DLD1 (cell line): ENCODE results near the gene VAV1.

Source experiments
- in situ Hi-C: cut with HindIII; loops from 2 replicates; pipeline ENCODE4 v1.10.0; 2017; ENCODE audit warnings: low sequenced_read_pairs

The VAV1 gene, protein sequence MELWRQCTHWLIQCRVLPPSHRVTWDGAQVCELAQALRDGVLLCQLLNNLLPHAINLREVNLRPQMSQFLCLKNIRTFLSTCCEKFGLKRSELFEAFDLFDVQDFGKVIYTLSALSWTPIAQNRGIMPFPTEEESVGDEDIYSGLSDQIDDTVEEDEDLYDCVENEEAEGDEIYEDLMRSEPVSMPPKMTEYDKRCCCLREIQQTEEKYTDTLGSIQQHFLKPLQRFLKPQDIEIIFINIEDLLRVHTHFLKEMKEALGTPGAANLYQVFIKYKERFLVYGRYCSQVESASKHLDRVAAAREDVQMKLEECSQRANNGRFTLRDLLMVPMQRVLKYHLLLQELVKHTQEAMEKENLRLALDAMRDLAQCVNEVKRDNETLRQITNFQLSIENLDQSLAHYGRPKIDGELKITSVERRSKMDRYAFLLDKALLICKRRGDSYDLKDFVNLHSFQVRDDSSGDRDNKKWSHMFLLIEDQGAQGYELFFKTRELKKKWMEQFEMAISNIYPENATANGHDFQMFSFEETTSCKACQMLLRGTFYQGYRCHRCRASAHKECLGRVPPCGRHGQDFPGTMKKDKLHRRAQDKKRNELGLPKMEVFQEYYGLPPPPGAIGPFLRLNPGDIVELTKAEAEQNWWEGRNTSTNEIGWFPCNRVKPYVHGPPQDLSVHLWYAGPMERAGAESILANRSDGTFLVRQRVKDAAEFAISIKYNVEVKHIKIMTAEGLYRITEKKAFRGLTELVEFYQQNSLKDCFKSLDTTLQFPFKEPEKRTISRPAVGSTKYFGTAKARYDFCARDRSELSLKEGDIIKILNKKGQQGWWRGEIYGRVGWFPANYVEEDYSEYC

DNA sequence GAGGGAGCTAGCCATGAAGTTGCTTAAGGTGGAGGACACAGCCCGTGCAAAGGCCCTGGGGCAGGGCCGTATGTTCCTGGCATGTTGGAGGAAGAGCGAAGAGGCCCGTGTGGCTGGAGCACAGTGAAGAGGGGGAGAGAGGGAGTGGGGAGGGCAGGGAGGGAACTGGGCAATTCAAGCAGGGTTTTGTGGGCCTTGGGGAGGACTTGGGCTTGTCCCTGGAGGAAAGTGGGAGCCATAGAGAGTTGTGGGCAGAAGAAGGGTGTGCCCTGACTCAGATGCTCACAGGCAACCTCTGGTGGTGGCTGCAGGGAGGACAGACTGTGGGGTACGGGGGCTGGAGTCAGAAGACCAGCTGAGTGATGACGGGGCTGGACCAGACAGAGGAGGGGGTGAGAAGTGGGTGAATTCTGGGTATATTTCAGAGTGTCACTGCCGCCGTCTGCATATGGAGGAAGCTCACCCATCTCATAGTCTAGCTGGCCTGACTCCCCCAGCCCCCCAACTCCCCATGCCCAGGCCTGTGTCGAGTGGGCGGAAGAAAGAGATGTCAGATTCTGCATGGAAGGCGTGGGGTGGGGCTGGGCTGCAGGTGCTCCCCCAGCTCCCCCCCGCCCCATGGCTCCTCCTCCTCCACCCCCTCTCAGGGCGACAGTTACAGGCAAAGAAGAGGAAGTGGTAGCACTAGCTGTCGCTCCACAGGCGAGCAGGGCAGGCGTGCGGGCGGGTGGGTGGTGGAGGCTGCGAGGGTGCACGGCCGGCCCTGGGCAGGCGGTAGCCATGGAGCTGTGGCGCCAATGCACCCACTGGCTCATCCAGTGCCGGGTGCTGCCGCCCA is at the start of gene VAV1:
VAV1 (plus strand) TSS at position 681 of the 838 bp plus-strand sequence; CDS start at position 781, 100 bp downstream.
- in situ Hi-C loops: no loop called here

DNA sequence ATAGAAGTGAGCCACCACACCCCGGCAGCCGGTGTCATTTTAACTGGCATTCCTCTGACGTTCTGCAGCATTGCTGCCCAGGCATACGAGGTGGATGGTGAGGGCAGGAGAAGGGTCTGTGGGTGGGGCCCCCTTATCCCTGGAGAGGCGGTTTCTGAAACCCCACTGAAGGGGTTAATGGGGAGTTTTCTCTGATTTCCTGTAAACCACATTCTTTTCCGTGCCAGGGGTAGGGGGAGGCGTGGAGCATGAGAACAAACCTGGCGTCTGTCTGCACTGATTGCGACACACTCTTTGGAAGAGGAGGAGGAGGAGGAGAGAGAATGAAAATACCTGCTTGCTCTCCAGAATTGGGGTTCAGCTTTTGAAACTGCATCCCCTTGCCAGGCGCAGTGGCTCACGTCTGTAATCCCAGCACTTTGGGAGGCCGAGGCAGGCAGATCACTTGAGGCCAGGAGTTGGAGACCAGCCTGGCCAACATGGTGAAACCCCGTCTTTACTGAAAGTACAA is 49.3 kb upstream of the VAV1 start:
- in situ Hi-C loops: no loop called here

DNA sequence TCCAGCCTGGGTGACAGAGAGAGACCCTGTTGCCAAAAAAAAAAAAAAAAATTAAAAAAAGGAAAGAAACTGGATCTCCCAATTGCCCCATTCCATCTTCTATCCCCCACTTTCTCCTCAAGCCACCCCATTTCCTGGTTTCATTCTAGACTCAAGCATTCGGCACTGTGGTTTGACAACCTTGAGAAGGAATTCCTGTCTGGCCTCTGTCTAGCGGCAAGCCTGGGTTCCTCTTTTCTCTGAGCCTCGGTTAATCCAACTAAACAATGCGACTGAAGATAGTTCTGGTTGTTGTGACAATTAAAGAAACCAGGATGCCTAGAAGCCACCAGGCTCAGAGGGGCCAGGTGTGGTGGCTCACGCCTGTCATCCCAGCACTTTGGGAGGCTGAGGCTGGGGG is 48.8 kb upstream of the VAV1 start:
- in situ Hi-C loops: no loop called here

DNA sequence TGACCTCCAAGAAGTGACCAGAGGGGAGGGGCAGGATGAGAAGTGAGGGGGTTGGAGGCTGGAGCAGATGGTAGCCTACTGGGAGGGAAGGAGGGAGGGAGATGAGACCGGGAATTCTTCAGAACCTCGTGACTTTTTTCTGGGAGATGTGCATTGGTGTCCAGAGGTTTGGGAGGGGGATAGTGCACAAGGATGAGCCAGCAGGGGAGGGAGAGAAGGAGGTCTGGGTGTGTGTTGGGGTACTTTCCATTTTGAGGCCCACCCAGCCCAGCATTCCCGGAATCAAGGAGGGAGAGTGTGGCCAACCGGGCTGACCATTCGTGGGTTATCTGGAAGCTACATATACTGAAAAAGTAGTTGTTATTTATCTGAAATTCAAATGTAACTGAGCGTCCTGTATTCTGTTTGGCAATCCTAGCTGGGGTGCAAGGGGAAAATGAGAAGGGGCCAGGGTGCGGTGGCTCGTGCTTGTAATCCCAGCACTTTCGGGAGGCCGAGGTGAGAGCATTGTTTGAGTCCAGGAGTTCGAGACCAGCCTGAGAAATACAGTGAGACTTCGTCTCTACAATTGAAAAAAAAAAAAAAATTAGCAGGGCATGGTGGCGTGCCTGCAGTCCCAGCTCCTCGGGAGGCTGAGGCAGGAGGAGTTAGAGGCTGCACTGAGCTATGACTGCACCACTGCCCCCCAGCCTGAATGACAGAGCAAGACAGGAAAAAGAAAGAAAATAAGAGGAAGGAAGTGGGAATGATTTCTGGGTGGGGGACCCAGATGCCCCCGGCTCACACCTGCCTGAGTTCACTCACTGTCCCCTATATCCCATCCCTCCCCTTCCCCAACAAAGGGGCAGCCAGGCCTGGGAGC is 47.6 kb upstream of the VAV1 start:
- in situ Hi-C loops: no loop called here

DNA sequence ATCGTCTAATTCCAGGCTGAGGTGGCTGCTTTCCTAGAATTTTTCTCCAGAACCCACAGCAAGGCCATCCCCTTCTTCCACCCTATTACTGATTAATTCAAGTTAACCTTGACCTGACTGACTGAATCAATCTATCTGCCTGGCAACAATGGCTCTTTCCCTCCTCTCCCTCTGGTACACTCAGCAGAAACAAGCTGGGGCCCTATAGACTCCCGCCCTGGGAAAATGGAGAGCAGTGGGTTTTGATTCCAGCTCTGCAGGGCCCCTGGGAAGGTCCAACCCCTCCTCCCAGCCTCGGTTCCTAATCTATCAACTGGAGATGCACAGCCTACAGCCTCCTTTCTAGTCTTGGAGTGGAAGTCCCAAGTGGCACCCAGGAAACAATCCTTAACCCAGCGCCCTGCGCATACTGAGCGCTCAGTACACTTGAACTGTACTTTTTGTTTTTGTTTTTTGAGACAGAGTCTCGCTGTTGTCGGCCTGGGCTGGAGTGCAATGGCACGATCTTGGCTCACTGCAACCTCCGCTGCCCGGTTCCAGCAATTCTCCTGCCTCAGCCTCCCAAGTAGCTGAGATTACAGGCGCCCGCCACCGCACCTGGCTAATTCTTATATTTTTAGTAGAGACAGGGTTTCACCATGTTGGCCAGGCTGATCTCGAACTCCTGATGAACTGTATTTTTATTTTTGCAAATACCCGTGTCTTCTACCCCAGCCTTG is 46.8 kb upstream of the VAV1 start:
- in situ Hi-C loops: no loop called here

DNA sequence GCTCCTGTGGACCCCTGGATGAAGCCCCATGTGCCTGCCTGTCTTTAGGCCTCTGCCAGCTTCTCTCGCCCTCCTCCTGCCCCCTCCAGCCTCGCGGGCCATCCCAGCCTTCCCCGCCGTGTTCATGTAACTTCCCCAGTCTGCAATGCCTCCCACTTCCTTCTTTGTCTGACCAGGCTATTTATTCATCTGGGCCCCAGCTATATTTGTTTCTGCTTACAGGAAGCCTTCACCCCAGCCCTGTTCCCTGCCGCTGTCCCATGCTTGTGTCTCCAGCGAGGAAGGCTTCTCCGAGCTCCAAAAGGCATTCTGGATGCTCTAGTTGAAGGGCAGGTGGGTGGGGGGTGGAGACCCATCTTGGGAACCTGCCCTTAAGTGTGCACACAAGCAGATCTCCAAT is 44.2 kb upstream of the VAV1 start:
- in situ Hi-C loops: no loop called here

DNA sequence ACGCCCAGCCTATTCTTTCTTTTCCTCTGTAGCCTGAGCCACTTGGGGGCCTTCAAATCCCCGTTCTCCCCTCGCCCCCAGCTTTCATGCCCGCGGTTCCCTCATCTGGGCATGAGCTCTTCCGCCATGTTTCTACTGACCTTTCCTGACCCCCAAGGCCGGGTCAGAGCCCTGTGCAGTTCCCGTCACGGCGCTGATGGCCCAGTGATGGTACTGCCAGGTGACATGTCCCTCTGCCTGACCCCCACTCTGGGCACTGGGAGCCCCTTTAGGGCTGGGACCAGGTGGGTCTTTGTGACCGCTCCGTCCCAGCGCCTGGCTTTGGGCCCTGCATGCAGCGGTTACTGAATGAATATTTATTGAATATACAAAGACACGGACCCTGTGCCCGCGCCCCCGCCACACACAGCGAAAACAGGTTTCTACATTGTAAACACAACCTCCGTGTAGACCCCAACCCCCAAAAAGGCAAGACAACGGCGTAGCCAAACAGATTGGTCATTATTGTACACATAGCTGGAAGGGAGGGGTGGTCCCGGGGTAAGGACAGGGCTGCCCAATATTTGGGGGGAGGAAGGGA is 42.8 kb upstream of the VAV1 start:
- in situ Hi-C loops: no loop called here

DNA sequence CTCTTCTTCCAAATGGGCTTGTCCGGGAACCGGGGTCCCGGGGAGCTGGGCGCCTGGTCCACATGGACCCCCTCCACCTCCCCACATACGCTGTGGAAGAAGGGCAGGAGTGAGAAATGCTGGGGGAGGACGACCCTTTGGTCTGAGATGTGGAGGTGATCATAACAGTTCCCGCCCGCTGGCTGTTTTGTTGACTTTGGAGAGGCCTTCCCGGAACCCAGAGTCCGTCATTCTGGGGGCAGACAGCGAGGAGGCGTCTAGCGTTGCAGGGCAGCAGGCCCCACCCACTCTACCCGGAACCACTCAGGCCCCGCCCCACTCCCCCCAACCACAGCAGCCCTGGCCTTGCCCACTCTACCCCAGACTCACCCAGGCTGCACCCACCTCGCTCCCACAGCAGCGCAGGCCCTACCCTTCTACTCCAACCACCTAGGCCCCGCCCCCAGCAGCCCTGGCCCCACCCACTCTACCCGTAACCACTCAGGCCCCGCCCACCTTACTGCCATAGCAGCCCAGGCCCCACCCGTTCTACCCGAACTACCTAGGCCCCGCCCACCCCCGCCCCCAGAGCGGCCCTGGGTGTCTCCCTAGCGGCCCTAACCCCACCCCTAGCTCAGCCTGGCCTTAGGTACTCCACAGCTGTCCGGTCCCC is 42.2 kb upstream of the VAV1 start:
- in situ Hi-C loops: no loop called here

DNA sequence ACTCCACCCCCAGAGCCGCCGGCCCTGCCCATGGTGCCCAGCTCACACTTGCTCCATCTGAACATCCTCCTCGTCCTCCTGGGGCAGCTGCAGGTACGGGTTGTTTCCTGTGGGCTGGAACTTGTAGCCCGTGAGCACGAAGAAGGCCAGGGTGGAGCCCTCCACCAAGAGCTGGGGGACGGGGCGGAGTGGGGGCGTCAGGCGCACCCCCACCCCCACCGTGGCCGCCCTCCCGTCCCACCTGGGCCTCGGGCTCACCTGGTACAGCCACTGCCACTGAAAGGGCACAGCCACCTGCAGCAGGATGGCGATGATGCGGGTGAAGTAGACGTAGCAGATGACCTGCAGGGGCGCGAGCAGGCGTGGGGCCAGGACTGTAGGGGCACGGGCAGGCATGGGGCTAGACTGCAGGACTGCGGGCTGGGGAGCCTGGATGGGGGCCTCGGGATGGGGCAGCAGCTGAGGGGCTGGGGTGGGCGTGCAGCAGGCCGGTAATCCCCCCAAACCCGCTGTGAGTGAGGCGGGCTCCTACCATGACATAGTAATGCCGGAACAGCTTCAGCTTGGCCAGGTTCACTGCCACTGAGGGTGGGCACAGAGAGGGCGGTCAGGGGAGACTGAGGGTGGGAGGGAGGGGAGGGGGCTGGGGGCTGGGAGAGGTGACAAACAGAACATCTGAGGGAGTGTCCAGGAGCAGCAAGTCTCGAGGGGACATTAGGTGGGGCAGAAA is 41.4 kb upstream of the VAV1 start:
- in situ Hi-C loops: no loop called here

DNA sequence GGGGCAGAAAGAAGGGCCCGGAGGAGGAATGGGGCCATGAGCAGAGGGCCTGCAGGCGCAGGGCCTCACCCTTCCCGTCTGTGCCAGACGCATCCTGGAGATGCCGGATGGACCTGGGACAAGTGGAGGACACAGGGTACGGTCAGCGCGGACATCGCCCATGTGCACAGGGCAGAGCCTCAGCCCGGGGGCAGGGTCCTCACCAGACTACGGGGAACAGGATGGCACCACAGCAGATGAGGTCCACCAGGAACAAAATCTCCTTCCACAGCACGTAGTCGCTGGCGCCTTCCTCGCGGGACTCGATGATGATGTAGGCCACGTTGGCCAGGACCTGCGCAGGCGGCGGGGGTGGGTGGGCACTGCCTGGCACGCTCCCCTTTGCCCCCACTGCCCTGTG is 40.7 kb upstream of the VAV1 start:
- in situ Hi-C loops: no loop called here

DNA sequence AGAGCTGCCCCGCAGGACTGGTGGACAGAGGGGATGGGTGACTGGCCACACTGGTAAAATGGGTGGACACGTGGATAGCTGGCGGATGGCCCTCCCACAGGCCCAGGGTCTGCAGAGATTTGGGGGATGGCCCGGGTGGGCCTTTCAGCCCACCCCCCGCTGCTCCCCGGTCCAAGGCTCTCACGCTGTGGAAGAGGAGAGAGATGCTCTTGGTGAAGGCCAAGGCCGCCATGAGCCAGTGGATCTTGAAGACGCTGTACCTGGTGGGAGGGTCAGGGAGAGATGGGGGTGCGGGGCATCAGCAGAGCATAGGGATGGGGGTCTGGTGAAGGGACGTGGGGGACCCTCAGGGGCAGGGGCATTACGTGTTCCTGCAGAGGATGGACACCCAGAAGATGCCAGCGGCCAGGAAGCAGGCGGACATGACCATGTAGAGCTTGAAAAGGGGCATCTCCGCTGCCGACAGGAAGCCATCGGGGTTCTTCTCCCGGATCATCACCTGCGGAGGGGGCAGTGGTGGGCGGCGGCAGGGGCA is 39.6 kb upstream of the VAV1 start:
- in situ Hi-C loops: no loop called here

DNA sequence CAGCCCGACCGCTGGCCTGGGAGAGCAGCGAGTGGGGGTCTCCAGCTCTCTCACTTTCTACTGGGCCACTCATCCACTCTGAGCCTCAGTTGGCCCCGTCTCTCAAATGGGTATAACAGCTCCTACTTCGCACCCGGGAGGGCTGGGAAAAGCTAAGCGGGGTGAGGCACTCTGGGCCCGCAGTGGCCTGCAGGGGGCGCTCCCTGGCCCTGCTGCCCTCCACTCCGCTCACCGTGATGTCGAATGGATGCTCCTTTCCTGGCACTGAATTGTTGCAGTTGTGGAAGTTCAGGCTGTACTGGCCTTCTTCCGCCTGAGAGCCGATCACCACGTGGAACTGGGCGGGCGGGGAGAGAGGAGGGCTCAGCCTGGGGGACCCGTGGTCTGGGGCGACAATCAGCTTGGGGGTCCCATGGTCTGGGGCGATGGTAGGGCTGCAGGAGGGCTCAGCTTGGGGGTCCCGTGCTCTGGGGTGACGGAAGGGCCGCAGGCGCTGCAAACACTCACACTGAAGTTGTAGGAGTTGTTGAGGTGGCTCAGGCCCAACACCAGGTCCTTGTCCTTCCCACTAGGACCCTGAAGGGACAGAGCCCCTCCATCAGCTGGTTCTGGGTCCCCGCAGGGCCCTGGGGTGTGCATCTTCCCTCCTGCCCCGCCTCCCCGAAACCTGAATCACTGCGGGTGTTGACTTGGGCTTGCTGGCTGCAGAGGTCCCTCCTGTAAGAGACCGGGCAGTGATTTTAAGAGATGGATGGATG is 39.0 kb upstream of the VAV1 start:
- in situ Hi-C loops: no loop called here

DNA sequence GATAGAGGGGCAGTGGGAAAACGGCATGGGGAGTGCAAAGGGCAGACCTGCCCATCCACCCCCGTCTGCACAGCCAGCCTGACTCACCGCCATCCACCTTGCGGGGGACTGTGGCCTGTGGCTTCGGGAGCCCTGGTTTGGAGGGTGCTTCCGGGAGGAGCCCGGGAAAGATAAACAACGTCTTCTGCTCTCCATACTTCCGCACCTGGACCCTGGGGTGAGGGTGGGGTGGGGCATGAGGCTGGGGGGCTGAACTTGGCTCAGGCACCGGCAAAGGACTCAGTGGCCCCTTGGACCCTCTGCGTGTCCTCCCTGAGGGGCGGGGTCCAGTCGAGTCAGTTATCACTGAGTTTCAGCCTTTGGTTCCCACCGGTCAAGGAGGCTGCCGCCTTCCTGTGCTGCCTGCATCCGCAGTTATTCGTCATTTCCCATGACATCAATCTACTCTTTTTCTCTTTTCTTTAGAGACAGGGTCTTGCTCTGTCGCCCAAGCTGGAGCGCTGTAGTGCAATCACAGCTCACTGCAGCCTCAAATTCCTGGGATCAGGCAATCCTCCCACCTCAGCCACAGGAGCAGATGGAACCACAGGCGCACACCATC is 38.3 kb upstream of the VAV1 start:
- in situ Hi-C loops: no loop called here

DNA sequence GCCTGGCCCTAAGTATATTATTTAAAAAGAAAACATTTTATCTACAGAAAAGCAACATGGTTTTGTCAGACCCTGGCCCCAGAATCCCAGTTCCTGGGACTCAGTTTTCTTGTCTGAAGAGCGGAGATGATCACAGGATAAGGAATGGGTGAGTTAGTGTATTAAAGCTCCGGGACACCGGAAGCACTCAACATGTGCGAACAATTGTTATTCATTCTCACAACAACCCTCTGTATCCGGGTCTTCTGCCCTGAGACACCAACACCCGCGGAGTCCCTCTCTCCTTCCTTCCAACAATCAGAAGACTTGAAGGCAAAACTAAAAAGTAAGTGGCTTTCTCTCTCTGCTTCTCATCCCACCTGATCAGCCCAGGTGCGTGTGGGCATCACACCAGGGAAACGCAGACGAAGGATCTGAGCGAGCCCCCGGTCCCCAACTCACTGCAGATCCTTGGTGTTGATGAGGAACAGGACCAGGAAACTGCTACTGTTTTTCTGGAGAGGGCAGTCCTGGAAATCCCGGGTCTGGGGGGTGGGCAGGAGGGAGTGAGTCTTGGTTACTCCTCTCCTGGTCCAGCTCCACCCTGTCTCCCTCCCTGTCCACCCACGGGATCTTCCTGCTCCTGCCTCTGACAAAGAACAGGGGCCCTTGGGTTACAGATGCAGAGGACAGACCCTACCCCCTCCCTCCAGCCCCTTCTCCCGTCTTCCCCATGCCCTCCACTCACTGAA is 37.2 kb upstream of the VAV1 start:
- in situ Hi-C loops: no loop called here

DNA sequence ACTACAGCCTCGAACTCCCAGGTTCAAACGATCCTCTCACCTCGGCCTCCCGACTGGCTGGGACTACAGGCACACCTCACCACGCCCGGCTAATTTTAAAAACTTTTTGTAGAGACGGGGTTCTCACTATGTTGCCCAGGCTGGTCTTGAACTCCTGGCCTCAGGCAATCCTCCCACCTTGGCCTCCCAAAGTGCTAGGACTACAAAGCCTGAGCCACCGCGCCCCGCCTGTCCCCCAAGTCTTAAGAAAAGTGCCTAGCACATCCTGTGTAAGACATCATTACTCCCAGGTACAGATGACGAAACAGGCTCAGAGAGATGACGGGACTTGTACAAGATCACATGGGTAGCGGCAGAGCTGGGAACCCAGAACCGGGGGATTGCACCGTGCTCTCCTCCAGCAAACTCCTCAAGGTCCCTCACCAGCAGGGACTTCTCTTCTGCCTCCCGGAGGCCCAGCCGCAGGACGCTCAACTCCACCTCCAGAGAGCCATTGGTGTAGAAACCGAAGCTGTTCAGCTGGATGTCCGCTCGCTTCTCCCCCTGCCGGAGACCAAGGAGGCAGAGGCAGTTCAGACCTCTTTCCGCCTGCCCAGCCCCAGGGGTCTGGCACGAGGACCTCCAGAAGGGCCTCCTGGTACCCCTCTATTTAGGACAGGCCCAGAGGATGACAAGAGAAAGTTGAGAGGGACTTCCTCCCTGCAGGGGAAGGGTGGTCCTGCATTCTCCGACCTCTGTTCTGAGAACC is 36.2 kb upstream of the VAV1 start:
- in situ Hi-C loops: no loop called here
